HAP-1 (cell line): Measurements from ENCODE around the gene MYLK.

ENCODE experiments used
- DNase-seq, 2 experiments: peaks; one replicate each; pipeline ENCODE4 v3.0.0-alpha.2; 2016 to 2020; ENCODE audit warnings: low spot score in 2 of 2
- H3K27me3 ChIP-seq: fragments of 250-450 bp; sonication (Bioruptor Pico); 2 replicates; pipeline ENCODE4 v1.5.1; 2020; ENCODE audit warnings: low read depth, mild to moderate bottlenecking, moderate library complexity
- H3K36me3 ChIP-seq: fragments of 250-450 bp; sonication (Bioruptor Pico); replicated peaks from 2 replicates; pipeline ENCODE4 v1.5.1; 2020; ENCODE audit warnings: mild to moderate bottlenecking
- H3K4me1 ChIP-seq: fragments of 250-450 bp; sonication (Bioruptor Pico); 2 replicates; pipeline ENCODE4 v1.5.1; 2020; ENCODE audit warnings: mild to moderate bottlenecking
- H3K4me3 ChIP-seq: fragments of 250-450 bp; sonication (Bioruptor Pico); 2 replicates; pipeline ENCODE4 v1.5.1; 2020; ENCODE audit warnings: mild to moderate bottlenecking, moderate library complexity
- H3K9me3 ChIP-seq: fragments of 250-450 bp; sonication (Bioruptor Pico); 2 replicates; pipeline ENCODE4 v1.5.1; 2020; ENCODE audit warnings: mild to moderate bottlenecking, moderate library complexity
- in situ Hi-C: fragments of 300-500 bp; cut with MboI; formaldehyde crosslinking; loops from 3 replicates; pipeline ENCODE4 v1.14.3; 2020; ENCODE audit warnings: low sequenced_read_pairs, inconsistent platforms, mixed read lengths

Gene MYLK

GRCh38 chr3:123571973-123572365 lies 312.2 kb downstream of the MYLK start:
- peaks cover 21% of the 10 kb centered on the region for H3K36me3 ChIP-seq
- H3K27me3 ChIP-seq, result no peaks in the 10 kb centered on the region
- in situ Hi-C loops, result no loop called here
- H3K4me3 ChIP-seq, result no peak overlapping the region
- no peak for DNase-seq
- H3K4me1 ChIP-seq, result no peaks in the 10 kb centered on the region
- H3K9me3 ChIP-seq, result no peaks in the 10 kb centered on the region

- Histone ChIP-seq H3K4me3 (no peak overlapping the region), H3K4me1 (no peaks in the 10 kb centered on the region), H3K27me3 (no peaks in the 10 kb centered on the region), H3K36me3 (peaks cover 20% of the 10 kb centered on the region), H3K9me3 (no peaks in the 10 kb centered on the region)
- in situ Hi-C loops, result no loop called here
- no peak for DNase-seq
These were observed 312.7 kb downstream of the MYLK start for GRCh38 chr3:123571264-123571972.

- DNase-seq, result no peak
- Histone ChIP-seq H3K9me3 (no peaks in the 10 kb centered on the region), H3K36me3 (peaks cover 13% of the 10 kb centered on the region), H3K4me1 (no peaks in the 10 kb centered on the region), H3K27me3 (no peaks in the 10 kb centered on the region), H3K4me3 (no peak overlapping the region)
- in situ Hi-C loops, result no loop called here
These were observed 315.3 kb downstream of the MYLK start for GRCh38 chr3:123568875-123569274.

GRCh38 chr3:123568034-123568433 lies 316.1 kb downstream of the MYLK start:
- Histone ChIP-seq H3K9me3 (no peaks in the 10 kb centered on the region), H3K4me1 (no peaks in the 10 kb centered on the region), H3K27me3 (no peaks in the 10 kb centered on the region), H3K4me3 (no peak overlapping the region), H3K36me3 (peaks cover 16% of the 10 kb centered on the region)
- no peak for DNase-seq
- in situ Hi-C loops, result no loop called here

GRCh38 chr3:123564056-123564455 lies 320.1 kb downstream of the MYLK start:
- in situ Hi-C loops, result no loop called here
- no peaks in the 10 kb centered on the region for H3K27me3 ChIP-seq
- no peaks in the 10 kb centered on the region for H3K4me1 ChIP-seq
- DNase-seq, result no peak
- H3K36me3 ChIP-seq, result peaks cover 8% of the 10 kb centered on the region
- H3K9me3 ChIP-seq, result no peaks in the 10 kb centered on the region
- H3K4me3 ChIP-seq, result no peak overlapping the region

GRCh38 chr3:123562547-123562946 lies 321.6 kb downstream of the MYLK start:
- H3K4me3 ChIP-seq, result no peak overlapping the region
- in situ Hi-C loops, result no loop called here
- H3K27me3 ChIP-seq, result no peaks in the 10 kb centered on the region
- DNase-seq, result no peak
- no peaks in the 10 kb centered on the region for H3K9me3 ChIP-seq
- H3K36me3 ChIP-seq, result peaks cover 10% of the 10 kb centered on the region
- no peaks in the 10 kb centered on the region for H3K4me1 ChIP-seq

- Histone ChIP-seq H3K4me1 (no peaks in the 10 kb centered on the region), H3K27me3 (no peaks in the 10 kb centered on the region), H3K36me3 (peaks cover 13% of the 10 kb centered on the region), H3K4me3 (no peak overlapping the region), H3K9me3 (no peaks in the 10 kb centered on the region)
- in situ Hi-C loops, result no loop called here
- DNase-seq, result no peak
These were observed 322.9 kb downstream of the MYLK start for GRCh38 chr3:123561188-123561587.
